ENCODE measurements around the gene BHLHA15.

Gene BHLHA15

DNA sequence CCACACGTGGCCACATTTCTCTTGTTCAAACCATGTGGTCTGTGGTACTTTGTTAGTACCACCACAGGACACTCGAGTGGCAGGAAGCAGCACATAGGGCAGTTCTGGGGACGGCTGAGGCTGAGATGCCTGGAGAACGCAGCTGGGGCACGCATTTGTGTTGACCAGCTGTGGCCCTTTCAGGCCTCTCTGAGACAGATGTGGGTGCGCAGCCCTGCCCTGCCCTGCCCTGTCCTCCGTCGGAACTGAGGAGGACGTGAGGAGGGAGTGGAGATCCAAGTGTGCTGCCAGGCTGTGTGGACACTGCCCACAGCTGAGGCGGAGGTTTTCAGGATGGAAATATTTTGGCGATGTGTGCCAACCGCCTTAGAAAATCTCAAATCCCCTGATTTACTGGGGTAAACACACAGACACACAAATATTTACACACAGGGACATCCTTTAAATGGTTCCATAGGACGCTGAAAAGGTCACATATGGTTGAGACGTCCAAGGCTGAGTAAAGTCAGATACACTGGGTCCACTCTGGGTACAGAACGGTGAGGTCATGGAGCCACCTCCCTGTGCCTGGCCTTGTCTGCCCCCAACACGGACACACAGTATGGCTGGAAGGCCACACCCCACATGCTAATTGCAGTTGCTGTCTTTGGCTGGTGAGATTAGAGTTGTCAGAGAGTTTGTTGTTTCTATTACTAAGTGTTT is 14.8 kb downstream of the BHLHA15 start:
- DNase-seq (ENCODE audit: low read depth, low spot score) = no peak

DNA sequence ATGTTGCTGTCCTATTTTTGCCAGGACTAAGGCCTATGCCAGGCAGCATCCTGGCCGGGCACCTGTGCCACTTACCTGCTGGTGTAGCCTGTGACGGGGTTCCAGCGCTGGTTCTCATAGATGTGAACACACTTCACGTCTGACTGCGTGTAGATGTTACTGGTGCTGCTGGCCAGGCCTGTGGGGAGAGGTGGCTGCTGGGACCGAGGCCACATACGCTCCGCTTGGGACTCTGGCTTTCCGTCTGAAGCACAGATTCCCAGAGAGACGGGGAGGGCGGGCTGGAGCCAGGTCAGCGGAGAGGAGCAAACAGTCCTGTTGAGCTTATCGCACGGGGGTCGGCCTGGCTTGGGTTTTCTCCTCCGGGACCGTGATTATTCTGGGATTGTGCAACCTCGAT is 16.7 kb downstream of the BHLHA15 start:
- DNase-seq (ENCODE audit: low read depth, low spot score) = no peak

DNA sequence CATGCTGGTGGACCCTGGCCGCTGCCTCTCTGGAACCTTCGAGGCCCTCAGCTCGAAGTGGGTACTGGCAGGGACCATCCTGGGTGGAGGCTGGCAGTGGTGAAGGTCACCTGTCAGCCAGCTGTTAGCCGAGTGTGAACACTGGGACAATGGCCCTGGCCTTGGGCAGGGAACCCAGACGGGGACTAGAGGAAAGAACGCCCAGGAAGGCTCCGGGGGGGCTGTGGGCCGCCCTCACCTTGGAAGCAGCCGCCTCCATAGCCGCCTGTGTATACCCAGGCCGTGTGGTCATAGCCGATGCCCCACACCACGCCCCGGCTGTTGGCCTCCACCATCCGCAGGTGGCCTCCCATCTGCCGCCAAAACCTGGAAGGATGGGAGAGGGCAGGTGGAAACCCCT is 17.6 kb downstream of the BHLHA15 start:
- DNase-seq (ENCODE audit: low read depth, low spot score) = no peak

DNA sequence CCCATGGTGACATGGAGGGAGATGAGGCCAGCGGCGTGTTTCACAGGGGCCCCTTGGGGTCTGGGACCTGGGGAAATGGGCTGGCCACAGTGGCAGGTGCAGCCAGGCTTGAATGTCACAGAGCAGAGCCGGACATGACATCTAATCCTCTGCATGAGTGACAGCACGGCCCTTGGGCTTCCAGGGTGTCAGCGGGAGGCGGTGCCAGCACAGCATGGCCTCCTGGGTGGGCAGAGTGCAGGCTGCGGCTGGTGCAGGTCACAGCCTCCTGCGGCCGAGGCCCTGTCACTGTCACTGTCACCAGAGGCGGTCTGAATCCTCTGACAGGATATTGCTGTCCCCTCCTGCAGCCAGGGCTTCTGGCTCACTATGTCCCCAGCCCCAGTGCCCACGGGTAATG is 18.2 kb downstream of the BHLHA15 start:
- no peak for DNase-seq (ENCODE audit: low read depth, low spot score)

DNA sequence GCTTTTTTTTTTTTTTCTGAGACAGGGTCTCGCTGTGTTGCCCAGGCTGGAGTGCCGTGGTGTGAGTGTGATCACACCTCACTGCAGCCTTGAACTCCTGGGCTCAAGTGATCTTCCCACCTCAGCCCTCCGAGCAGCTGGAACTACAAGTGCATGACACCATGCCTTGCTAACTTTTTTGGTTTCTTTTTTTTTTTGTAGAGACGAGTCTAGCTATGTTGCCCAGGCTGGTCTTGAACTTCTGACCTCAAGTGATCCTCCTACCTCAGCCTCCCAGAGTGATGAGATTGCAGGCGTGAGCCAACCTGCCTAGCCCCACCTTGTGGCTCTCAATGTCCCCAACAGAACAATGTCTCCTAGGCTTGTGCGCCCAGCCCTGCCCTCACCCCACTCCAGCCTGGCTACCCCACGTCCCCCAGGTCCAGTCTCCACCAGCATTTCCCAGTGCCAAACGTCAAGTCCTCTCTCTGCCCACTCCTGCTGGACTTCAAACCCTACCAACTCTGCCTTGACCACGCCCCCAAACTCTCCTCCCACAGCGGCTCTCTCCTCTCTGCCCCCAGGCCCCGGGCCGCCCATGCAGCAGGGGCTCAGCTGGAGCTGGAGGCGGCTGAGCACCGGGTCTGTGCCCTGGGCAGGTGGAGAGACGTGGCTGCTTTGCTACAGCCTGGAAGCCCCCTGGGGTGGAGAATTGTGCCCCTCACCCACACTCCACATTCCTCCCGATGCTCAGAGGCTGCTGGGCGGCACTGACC is 18.9 kb downstream of the BHLHA15 start:
- peak; percentile 63 for DNase-seq (ENCODE audit: low read depth, low spot score)

DNA sequence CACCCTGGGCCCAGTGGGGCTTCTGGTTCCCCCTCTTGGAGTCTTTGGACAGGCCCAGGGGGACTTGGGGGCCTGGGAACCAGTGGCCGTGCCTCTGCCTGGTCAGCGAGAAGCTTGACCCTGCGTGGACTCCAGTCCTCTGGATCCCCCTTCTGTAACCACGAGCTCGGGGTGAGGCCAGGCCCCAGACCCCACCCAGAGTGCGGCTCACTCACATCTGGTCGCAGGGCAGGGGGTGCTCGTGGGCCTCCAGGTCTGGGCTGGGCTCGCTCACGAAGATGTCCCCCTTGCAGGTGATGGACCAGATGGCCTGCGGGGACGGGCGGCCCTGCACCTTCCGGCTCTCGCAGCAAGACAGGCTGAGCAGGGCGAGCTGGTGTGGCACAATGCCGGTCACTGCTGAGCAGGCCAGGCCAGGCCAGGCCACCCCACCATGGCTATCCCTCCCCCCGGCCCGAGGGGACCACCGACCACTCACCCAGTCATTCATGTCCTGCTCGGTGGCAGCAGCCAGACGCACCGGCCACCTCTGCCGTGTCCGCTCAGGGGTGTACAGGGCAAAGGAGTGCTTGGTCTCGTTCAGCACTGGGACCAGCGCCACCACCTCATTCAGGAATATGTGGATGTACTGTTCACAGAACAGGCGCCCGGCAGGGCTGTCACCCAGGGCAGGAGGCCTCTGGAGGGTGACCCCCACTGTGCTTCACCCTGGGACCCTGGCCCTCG is 19.7 kb downstream of the BHLHA15 start:
- no peak for DNase-seq (ENCODE audit: low read depth, low spot score)

DNA sequence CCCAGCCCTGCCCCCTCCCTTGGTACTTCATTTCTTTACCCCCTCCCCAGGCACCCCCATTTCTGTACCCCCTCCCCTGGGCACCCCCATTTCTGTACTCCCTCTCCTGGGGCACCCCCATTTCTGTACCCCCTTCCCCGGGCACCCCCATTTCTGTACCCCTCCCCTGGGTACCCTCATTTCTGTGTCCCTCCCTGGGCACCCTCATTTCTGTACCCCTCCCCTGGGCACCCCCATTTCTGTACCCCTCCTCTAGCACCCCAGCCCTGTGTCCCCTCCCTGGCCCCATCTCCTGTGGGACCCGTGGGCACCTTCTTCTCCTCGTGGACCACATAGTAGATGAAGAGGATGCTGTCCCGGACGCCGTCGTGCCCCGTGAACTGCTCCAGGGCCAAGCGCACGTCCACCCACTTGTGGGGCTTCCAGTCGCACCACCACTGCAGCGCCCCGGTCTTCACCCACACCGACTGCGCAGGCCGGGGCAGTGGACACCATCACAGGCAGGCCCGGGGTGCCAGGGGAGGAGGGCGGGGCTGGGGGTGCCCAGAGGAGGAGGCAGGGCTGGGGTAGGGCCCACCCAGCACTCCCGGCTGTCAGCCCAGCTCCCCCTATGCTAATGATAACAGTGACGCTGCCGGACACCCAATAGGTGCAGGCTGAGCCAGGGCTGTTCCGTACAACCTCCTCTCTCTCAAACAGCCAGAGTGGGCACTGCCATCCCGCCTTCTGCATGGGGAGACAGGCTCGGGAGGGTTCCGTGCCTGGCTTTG is 20.4 kb downstream of the BHLHA15 start:
- DNase-seq (ENCODE audit: low read depth, low spot score) = no peak

DNA sequence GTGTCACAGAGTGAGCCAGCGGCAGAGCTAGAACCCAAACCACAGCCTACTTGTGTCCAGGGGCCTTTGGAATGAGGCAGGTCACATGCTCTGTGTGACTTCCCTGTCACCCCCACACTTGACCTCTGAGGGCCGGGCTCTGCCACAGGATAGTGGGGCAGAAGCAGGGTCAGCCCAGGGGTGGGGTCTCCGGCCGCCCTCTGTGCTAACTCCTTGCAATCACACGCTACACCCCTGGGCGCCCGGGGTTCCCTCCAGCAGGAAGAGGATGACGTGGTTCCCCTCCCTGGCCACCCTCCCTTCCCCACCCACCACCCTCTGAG is 21.0 kb downstream of the BHLHA15 start:
- DNase-seq (ENCODE audit: low read depth, low spot score) = no peak

DNA sequence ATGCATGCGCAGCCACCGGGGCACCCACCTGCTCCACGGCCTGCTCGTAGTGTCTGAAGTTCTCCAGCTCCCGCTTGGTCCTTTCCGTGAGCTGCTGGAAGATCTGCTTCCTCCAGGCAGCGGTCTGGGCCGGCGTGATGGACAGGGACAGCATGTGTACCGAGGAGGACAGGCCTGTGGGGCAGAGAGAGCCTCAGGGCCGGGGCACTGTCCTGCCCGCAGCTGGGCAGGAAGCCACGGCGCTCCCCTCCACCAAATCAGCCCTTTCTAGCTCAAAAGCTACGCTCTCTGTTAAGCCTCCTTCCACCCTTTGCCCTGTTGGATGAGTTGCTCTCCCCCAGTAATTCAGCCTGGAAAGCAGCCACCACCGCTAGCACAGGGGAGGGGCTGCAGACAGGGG is 21.6 kb downstream of the BHLHA15 start:
- no peak for DNase-seq (ENCODE audit: low read depth, low spot score)

DNA sequence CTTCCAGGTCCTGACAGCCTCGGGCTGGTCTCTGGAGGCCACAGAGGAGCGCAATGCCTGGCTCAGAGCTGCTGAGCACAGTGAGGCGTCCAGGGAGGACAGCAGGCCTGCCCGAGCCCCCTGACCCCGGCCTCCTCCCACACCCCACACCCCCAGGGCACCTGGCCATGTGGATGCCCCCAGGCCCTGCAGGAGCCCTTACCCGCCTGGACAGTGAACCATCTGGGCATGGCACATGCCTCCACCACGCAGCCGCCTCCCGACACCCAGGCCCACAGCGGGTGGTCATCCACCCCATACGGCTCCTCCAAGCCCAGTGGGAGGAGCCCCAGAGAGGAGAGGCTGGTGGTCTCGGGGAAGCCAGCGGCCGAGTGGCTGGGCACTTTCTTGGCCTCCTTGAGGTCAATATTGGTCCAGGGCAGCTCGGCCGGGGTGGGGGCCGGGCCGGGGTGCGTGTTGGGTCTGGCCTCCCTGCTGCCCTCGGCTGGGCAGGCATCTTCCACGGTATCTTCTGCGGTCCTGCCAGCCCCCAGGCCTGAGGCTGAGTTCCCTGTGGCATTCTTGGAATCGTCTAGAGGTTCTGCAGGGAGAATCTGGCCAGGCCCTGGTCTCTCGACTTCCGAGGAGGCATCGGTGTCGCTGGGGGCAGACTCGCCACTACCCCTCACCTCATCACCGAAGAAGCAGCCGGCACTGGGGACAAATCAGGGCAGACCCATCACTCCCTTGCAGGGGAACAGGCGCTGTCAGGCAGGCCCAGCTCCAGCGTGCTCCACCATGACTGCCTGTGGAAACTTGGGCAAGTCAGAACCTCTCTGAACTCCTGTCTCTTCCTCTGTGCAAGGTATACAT is 22.2 kb downstream of the BHLHA15 start:
- no peak for DNase-seq (ENCODE audit: low read depth, low spot score)

DNA sequence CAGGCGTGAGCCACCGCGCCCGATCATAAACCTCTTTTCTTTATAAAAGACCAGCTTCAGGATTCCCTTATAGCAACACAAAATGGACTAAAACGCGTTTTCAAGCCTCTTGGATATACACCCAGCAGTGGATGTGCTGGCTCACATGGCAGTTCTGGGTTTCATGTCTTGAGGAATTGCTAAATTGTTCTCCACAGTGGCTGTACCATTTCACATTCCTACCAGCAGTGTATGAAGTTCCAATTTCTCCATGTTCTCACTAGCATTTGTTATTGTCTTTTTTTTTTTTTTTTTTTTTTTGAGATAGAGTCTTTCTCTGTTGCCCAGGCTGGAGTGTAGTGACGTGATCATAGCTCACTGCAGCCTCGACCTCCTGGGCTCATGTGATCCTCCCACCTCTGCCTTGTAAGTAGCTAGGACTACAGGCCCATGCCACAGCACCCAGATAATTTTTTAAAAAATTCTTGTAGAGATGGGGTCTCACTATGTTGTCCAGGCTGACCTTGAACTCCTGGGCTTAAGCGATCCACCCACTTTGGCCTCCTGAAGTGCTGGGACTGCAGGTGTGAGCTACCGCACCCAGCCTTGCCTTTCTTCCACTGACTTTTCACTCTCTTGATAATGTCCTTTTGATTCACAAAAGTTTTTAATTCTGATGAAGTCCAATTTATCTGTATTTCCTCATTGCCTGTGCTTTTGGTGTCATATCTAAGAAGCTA is 23.3 kb downstream of the BHLHA15 start:
- DNase-seq (ENCODE audit: low read depth, low spot score) = no peak

DNA sequence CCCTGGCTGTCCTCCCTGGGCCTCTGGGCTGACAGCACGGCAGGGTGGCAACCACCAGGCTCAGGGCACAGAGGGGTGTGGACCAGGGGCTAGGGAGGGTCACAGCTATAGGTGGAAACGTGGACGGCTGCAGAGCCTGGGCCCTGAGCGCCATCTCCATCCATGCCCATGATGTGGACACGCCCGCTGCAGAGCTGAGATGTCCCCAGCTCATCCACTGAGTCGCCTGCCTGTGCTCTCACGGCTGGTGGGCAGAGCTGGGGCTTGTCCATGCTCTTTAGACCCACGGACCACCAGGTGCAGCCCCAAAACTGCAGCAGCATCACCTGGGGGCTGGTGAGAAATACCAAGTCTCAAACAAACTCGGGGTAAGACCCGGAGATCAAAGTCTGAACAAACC is 24.7 kb downstream of the BHLHA15 start:
- no peak for DNase-seq (ENCODE audit: low read depth, low spot score)

DNA sequence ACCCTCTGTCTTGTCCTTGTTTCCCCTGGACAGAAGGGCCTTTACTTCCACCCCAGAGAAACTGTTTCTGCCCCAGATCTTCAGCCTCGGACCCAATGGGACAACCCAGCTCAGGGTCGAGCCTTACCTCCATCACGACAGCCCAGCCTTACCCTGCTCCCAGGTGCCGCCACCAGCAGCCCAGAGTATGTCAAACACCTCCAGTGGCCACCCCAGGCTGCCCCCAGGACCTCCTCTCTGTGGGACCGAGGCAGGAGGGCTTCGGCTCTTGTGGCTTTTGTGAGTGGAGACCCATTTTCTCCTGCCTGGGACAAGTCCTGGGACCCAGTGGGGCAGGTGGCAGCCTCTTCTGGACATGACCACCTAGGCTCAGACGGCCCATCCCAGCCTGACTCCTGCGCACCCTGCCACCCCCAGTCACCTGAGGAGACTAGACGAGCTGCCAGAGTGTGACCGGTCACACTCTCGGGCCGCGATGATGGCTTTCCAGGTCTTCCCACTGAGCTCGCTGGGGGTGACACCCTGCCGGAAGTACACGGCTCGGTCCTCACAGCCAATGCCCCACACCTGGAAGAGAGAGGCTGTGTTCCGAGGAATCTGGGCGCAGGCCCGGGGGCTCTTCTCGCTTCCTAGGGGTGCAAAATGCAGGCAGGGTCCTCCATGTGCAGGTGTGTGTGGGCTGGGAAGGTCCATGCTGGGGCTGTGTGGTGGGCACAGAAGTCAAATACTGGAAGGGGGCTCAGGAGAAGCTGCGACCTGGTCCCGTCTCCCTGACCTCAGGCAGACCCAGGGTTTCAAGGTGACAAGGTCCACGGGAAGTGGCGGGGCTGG is 25.3 kb downstream of the BHLHA15 start:
- DNase-seq (ENCODE audit: low read depth, low spot score) = no peak

DNA sequence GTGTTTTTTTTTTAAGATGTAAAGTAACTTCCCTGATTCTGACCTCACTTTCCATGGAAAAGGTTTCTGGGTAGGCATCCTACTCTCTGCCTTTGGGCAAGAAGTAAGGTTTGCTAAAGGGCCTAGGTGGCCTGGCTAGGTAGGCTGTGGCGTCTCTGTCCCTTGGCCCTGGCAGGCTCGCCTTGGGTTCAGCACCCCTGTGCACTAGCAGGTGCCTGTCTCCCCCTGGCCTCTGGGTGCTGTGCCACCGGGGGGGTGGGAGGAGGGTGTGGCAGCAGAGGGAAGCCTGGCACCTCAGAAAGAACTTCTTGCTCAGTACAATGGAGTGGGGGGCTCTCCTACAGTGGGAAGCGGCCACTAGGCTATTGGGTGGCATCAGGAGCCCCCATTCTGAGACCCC is 26.8 kb downstream of the BHLHA15 start:
- DNase-seq (ENCODE audit: low read depth, low spot score) = no peak

DNA sequence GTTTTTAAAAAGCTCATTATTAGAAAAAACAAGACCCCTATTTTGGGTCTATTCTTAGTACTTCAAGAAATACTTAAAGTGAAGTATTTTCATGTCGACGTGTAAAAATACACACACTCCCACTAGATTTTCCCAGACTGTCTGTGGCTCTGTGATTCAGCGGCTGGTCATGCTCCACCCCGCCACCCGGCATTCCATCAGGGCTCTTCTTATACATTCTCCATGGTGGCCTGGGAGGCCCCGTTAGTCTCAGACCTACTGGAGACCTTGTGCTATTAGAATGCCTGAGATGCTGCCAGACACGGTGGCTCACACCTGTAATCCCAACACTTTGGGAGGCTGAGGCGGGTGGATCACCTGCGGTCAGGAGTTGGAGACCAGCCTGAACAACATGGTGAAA is 27.7 kb downstream of the BHLHA15 start:
- no peak for DNase-seq (ENCODE audit: low read depth, low spot score)

DNA sequence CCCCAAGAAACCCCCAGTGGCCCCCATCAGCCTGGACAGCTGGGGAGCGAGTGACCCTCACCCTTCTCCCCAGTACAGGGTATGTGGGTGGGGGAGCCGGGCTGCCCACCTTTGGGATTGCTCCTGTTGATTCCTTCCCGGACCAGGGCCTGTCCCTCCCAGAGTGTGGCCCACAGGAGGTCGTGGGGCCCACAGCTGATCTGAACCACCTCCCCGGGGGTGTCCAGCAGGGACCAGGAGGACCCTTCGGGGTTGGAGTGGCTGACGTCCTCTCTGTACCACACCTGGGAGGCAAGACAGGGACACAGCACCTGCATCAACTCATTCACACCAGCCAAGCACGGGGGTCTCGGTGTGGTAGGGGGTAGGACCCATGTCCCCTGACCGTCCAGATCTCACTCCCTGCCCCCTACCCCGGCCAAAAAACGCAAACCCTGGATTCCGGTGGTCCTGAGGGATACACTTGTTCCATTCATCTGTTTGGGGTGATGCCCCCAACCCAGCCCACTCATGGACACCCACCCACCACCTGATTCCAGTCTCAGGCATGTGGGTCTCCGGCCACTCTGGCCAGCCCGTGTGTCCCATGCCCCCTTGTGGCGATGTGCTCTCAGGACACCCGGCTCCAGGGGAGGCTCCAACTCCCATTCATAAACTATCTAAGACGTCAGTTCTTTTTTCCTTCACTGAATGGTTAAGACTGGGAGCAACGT is 29.9 kb downstream of the BHLHA15 start:
- peak; percentile 69 for DNase-seq (ENCODE audit: low read depth, low spot score)

DNA sequence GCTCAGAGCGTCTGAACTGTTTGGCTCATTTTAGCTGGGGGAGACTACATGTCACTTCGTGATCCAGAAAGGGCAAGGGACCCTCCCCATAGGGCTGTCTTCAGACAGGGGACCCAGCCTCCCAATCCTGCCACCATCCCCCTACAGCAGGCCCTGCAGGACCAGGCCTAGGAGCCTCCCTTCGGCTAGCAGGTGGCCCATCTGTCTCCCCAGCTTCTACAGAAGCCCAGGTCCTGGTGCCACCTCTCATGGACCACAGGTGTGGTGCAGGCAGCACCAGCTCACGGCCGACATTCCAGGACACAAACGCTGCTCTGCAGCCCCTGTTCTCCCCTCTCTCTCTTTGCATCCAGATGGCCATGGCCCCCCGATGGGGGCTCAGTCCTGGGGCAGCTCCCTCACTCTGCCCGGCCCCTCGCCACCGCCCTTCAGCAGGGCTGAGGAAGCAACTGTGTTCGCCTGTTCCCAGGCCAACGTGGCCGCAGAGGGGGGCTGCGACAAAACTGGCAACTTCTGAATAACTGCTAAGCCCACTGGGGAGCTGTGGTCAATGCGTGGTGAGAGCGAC is 30.5 kb downstream of the BHLHA15 start:
- no peak for DNase-seq (ENCODE audit: low read depth, low spot score)

DNA sequence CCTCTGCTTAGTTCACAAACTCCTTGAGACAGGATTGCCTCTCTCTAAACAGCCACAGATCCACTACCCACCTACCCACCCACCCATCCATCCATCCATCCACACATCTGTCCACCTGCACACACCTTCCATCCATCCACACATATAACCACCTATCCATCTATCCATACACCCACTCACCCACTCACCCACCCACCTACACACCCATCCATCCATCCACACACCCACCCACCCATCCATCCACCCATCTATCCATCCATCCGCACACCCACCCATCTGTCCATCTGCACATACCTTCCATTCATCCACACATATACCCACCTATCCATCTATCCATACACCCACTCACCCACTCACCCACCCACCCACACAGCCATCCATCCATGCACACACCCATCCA is 31.1 kb downstream of the BHLHA15 start:
- no peak for DNase-seq (ENCODE audit: low read depth, low spot score)

DNA sequence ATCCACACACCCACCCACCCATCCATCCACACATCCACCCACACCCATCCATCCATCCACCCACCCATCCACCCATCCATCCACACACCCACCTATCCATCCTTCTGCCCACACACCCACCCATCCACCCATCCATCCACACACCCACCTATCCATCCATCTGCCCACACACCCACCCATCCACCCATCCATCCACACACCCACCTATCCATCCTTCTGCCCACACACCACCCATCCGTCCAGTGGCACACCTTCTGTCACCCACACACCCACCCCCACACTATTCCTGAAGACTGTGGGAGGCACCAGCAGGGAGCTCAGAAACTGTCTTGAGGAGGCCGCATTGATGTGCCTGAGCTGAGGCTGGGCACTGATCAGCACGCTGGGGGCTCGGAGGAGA is 31.7 kb downstream of the BHLHA15 start:
- DNase-seq (ENCODE audit: low read depth, low spot score) = no peak
